HepG2 (cell line): ENCODE data around the gene ARSB. TPM values are rescaled to one million over a fixed set of nuclear protein-coding genes. Genes with fewer than 3 reads are reported as not detected.

Source experiments
- AGO2 ChIP-seq: fragments of 200-400 bp; formaldehyde crosslinking; optimal IDR thresholded peaks from 2 replicates; pipeline ENCODE3; 2017; ENCODE audit warnings: mild to moderate bottlenecking, low read depth, low read length, moderate library complexity
- BRD4 ChIP-seq: sonication (generic); formaldehyde crosslinking; IDR thresholded peaks from 2 replicates; pipeline ENCODE4 v1.4.0; 2020; ENCODE audit warnings: missing genetic modification reagents
- CREM ChIP-seq, 2 experiments: sonication (generic) in 1 of 2; formaldehyde crosslinking in 1 of 2; IDR thresholded peaks; 2 replicates each; pipeline versions ENCODE4 v1.4.0 to v1.6.1; 2016 to 2020; ENCODE audit warnings: antibody characterized with exemption in 1 of 2, mild to moderate bottlenecking in 1 of 2, missing genetic modification reagents in 1 of 2
- FOXJ3 ChIP-seq: sonication (generic); formaldehyde crosslinking; IDR thresholded peaks from 2 replicates; pipeline ENCODE4 v1.4.0; 2020; ENCODE audit warnings: missing genetic modification reagents, mild to moderate bottlenecking, borderline replicate concordance
- KDM6A ChIP-seq: IDR thresholded peaks from 2 replicates; pipeline ENCODE4 v1.6.1; 2016; ENCODE audit warnings: low read depth
- KLF6 ChIP-seq: IDR thresholded peaks from 2 replicates; pipeline ENCODE4 v1.8.0; 2016; ENCODE audit warnings: missing biosample characterization, missing genetic modification reagents
- NFE2L1 ChIP-seq: sonication (generic); formaldehyde crosslinking; IDR thresholded peaks from 2 replicates; pipeline ENCODE4 v1.4.0; 2020; ENCODE audit warnings: missing genetic modification reagents, mild to moderate bottlenecking, borderline replicate concordance
- PRMT3 ChIP-seq: sonication (generic); formaldehyde crosslinking; IDR thresholded peaks from 2 replicates; pipeline ENCODE4 v1.8.1; 2022; ENCODE audit warnings: low read depth, mild to moderate bottlenecking, moderate library complexity, missing genetic modification reagents, borderline replicate concordance
- SAFB2 ChIP-seq: sonication (generic); formaldehyde crosslinking; IDR thresholded peaks from 2 replicates; pipeline ENCODE4 v1.5.1; 2020; ENCODE audit warnings: missing genetic modification reagents, low read depth, mild to moderate bottlenecking, borderline replicate concordance
- SIN3B ChIP-seq: fragments of 150-350 bp; IDR thresholded peaks from 2 replicates; pipeline ENCODE4 v1.6.1; 2014; ENCODE audit warnings: low read length
- TRIM24 ChIP-seq: sonication (generic); formaldehyde crosslinking; IDR thresholded peaks from 2 replicates; pipeline ENCODE4 v1.8.0; 2022; ENCODE audit warnings: mild to moderate bottlenecking, missing genetic modification reagents
- XBP1 ChIP-seq: sonication (generic); formaldehyde crosslinking; IDR thresholded peaks from 2 replicates; pipeline ENCODE4 v1.5.0; 2020; ENCODE audit warnings: missing genetic modification reagents
- ZBTB8A ChIP-seq: sonication (generic); formaldehyde crosslinking; IDR thresholded peaks from 2 replicates; pipeline ENCODE4 v1.4.0; 2020; ENCODE audit warnings: mild to moderate bottlenecking, low read depth, missing genetic modification reagents, borderline replicate concordance
- ZNF136 ChIP-seq: sonication (generic); formaldehyde crosslinking; IDR thresholded peaks from 2 replicates; pipeline ENCODE4 v1.8.1; 2022; ENCODE audit warnings: low read depth, mild to moderate bottlenecking, moderate library complexity, missing genetic modification reagents
- ZNF207 ChIP-seq: fragments of 450-650 bp; IDR thresholded peaks from 2 replicates; pipeline ENCODE4 v1.6.1; 2016; ENCODE audit warnings: antibody characterized with exemption, borderline replicate concordance
- ZNF225 ChIP-seq: sonication (generic); formaldehyde crosslinking; IDR thresholded peaks from 2 replicates; pipeline ENCODE4 v1.4.0; 2020; ENCODE audit warnings: mild to moderate bottlenecking, missing genetic modification reagents
- ZNF543 ChIP-seq: sonication (generic); formaldehyde crosslinking; IDR thresholded peaks from 2 replicates; pipeline ENCODE4 v1.4.0; 2020; ENCODE audit warnings: mild to moderate bottlenecking, missing genetic modification reagents
- ZNF629 ChIP-seq: sonication (generic); formaldehyde crosslinking; conservative IDR thresholded peaks from 2 replicates; pipeline ENCODE4 v1.5.0; 2020; ENCODE audit warnings: missing genetic modification reagents
- ZNF816 ChIP-seq: sonication (generic); formaldehyde crosslinking; IDR thresholded peaks from 2 replicates; pipeline ENCODE4 v1.8.0; 2022; ENCODE audit warnings: missing genetic modification reagents, mild to moderate bottlenecking, borderline replicate concordance
- ZNF883 ChIP-seq: sonication (generic); formaldehyde crosslinking; IDR thresholded peaks from 2 replicates; pipeline ENCODE4 v1.5.1; 2020; ENCODE audit warnings: mild to moderate bottlenecking, missing genetic modification reagents; ENCODE audit errors: not compliant biosample characterization
- polyA plus RNA-seq, 8 experiments: library from polyadenylated mRNA; depleted of rRNA in 3 of 8; stranded (reverse) in 7 of 8; unstranded in 1 of 8; fragments of >200 nt; fragmentation: Illumina TruSeq in 4 of 8; extraction: Trizol in 4 of 8; gene quantifications; 2 replicates each; pipeline versions ENCODE4 v1.2.1 to v1.2.3, GENCODE V29; 2011 to 2016; ENCODE audit warnings: low read depth in 4 of 8, missing spikeins in 1 of 8, mixed read lengths in 1 of 8; ENCODE audit not compliant: insufficient read depth in 1 of 8
- total RNA-seq, 5 experiments: library from RNA; depleted of rRNA; stranded (reverse); fragments of >200 nt; fragmentation: Illumina TruSeq; extraction: Trizol; gene quantifications; 2 replicates each; pipeline ENCODE4 v1.2.3, GENCODE V29; 2016; ENCODE audit warnings: low read depth in 1 of 5
- TF ChIP-seq, protein P1 (sequence below): sonication (generic); formaldehyde crosslinking; IDR thresholded peaks from 2 replicates; pipeline ENCODE4 v1.5.0; 2020; ENCODE audit warnings: missing genetic modification reagents
- TF ChIP-seq, protein P2 (sequence below): sonication (generic); formaldehyde crosslinking; IDR thresholded peaks from 2 replicates; pipeline ENCODE4 v1.8.1; 2023; ENCODE audit warnings: mild to moderate bottlenecking, missing genetic modification reagents
- TF ChIP-seq, protein P3 (sequence below): sonication (generic); formaldehyde crosslinking; conservative IDR thresholded peaks from 2 replicates; pipeline ENCODE4 v1.4.0; 2020; ENCODE audit warnings: missing genetic modification reagents
- TF ChIP-seq, protein P4 (sequence below): IDR thresholded peaks from 2 replicates; pipeline ENCODE4 v1.4.0; 2020; ENCODE audit warnings: mild to moderate bottlenecking, missing genetic modification reagents

ARSB gene
- total and polyA plus RNA-seq, 2 of the 13 experiments (the other 11 are each of a cell fraction or from before 2014, with no cell fraction given): 52.6 to 66.4 TPM

DNA sequence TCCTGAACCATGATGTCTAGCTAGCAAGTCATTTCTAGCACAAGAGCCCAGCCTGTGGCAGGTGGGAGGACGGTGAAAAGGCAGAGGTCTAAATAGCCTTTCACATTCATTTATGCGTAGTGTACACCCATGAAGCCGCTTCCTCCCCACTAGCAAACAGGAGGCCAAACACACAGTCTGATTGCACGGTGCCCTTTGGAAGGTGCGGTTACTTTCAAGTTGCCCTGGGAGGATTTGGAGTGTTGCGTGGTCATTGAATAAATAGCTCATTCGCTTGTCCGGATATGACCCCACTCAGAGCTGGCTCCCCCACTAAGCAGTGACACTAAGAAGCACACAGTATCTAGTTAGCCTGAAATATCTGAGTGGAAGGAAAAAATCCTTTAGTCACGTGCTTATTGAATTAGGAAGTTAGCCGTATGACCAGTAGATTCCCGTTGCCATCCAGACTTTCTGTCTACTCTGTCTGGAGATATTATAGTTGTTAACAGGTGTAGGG is 664 bp upstream of the ARSB start (continued):
- TF ChIP-seq KLF6 (0 out of 2 replicates have a peak, but pooled peaks have one; percentile 62), KDM6A (CRISPR knock-in tag) (peak; percentile 94), SIN3B (peak; percentile 34; the same call in 1 of the 2 replicates), FOXJ3 (CRISPR knock-in tag) (peak; percentile 98), PRMT3 (CRISPR knock-in tag) (no peak), TRIM24 (no peak), ZNF629 (CRISPR knock-in tag) (peak; percentile 62; the same call in 1 of the 2 replicates), ZNF225 (no peak), ZNF207 (no peak), BRD4 (peak; percentile 96), CREM (IDR thresholded peaks at IDR 0.05) (peak; percentile 95), CREM (CRISPR knock-in tag; IDR thresholded peaks at IDR 0.05) (no peak), XBP1 (CRISPR knock-in tag) (peak; percentile 64; the same call in 1 of the 2 replicates), ZBTB8A (no peak), NFE2L1 (CRISPR knock-in tag) (no peak), ZNF816 (no peak; the same call in 1 of the 2 replicates), SAFB2 (CRISPR knock-in tag) (no peak), ZNF883 (CRISPR knock-in tag) (no peak), AGO2 (no peak), ZNF136 (0 out of 2 replicates have a peak, but pooled peaks have one; percentile 72), ZNF543 (CRISPR knock-in tag) (peak; percentile 87)
- TF ChIP-seq, protein P1, sequence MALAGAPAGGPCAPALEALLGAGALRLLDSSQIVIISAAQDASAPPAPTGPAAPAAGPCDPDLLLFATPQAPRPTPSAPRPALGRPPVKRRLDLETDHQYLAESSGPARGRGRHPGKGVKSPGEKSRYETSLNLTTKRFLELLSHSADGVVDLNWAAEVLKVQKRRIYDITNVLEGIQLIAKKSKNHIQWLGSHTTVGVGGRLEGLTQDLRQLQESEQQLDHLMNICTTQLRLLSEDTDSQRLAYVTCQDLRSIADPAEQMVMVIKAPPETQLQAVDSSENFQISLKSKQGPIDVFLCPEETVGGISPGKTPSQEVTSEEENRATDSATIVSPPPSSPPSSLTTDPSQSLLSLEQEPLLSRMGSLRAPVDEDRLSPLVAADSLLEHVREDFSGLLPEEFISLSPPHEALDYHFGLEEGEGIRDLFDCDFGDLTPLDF: peak; percentile 56; the same call in 1 of the 2 replicates
- TF ChIP-seq, protein P2, sequence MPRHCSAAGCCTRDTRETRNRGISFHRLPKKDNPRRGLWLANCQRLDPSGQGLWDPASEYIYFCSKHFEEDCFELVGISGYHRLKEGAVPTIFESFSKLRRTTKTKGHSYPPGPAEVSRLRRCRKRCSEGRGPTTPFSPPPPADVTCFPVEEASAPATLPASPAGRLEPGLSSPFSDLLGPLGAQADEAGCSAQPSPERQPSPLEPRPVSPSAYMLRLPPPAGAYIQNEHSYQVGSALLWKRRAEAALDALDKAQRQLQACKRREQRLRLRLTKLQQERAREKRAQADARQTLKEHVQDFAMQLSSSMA (CRISPR knock-in tag): 0 out of 2 replicates have a peak, but pooled peaks have one; percentile 43
- TF ChIP-seq, protein P3, sequence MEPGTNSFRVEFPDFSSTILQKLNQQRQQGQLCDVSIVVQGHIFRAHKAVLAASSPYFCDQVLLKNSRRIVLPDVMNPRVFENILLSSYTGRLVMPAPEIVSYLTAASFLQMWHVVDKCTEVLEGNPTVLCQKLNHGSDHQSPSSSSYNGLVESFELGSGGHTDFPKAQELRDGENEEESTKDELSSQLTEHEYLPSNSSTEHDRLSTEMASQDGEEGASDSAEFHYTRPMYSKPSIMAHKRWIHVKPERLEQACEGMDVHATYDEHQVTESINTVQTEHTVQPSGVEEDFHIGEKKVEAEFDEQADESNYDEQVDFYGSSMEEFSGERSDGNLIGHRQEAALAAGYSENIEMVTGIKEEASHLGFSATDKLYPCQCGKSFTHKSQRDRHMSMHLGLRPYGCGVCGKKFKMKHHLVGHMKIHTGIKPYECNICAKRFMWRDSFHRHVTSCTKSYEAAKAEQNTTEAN (CRISPR knock-in tag): peak; percentile 88
- TF ChIP-seq, protein P4, sequence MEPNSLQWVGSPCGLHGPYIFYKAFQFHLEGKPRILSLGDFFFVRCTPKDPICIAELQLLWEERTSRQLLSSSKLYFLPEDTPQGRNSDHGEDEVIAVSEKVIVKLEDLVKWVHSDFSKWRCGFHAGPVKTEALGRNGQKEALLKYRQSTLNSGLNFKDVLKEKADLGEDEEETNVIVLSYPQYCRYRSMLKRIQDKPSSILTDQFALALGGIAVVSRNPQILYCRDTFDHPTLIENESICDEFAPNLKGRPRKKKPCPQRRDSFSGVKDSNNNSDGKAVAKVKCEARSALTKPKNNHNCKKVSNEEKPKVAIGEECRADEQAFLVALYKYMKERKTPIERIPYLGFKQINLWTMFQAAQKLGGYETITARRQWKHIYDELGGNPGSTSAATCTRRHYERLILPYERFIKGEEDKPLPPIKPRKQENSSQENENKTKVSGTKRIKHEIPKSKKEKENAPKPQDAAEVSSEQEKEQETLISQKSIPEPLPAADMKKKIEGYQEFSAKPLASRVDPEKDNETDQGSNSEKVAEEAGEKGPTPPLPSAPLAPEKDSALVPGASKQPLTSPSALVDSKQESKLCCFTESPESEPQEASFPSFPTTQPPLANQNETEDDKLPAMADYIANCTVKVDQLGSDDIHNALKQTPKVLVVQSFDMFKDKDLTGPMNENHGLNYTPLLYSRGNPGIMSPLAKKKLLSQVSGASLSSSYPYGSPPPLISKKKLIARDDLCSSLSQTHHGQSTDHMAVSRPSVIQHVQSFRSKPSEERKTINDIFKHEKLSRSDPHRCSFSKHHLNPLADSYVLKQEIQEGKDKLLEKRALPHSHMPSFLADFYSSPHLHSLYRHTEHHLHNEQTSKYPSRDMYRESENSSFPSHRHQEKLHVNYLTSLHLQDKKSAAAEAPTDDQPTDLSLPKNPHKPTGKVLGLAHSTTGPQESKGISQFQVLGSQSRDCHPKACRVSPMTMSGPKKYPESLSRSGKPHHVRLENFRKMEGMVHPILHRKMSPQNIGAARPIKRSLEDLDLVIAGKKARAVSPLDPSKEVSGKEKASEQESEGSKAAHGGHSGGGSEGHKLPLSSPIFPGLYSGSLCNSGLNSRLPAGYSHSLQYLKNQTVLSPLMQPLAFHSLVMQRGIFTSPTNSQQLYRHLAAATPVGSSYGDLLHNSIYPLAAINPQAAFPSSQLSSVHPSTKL (CRISPR knock-in tag): peak; percentile 99
